HepG2 (cell line): ENCODE measurements around the gene ZBTB7C. TPM values are rescaled to one million over a fixed set of nuclear protein-coding genes. Genes with fewer than 3 reads are reported as not detected.

ENCODE experiments used
- ARNT ChIP-seq: fragments of 450-650 bp; IDR thresholded peaks from 2 replicates; pipeline ENCODE4 v1.6.1; 2017
- ATAD3A ChIP-seq: sonication (generic); formaldehyde crosslinking; IDR thresholded peaks from 2 replicates; pipeline ENCODE4 v1.4.0; 2020; ENCODE audit warnings: missing genetic modification reagents
- ATF7-NPFF ChIP-seq: sonication (generic); formaldehyde crosslinking; IDR thresholded peaks from 2 replicates; pipeline ENCODE4 v1.8.1; 2023; ENCODE audit warnings: mild to moderate bottlenecking, low read depth, missing genetic modification reagents, moderate library complexity
- EEA1 ChIP-seq: sonication (generic); formaldehyde crosslinking; IDR thresholded peaks from 2 replicates; pipeline ENCODE4 v1.5.1; 2020; ENCODE audit warnings: mild to moderate bottlenecking, missing genetic modification reagents, borderline replicate concordance
- GABPB1 ChIP-seq: IDR thresholded peaks from 2 replicates; pipeline ENCODE4 v1.6.1; 2016; ENCODE audit warnings: mild to moderate bottlenecking, missing genetic modification reagents, moderate library complexity, missing compliant biosample characterization
- ISX ChIP-seq: sonication (generic); formaldehyde crosslinking; conservative IDR thresholded peaks from 2 replicates; pipeline ENCODE4 v1.5.0; 2020; ENCODE audit warnings: missing genetic modification reagents
- KDM4B ChIP-seq: sonication (generic); formaldehyde crosslinking; IDR thresholded peaks from 2 replicates; pipeline ENCODE4 v1.4.0; 2020; ENCODE audit warnings: missing genetic modification reagents
- KLF15 ChIP-seq: sonication (generic); formaldehyde crosslinking; IDR thresholded peaks from 2 replicates; pipeline ENCODE4 v1.8.1; 2023; ENCODE audit warnings: borderline replicate concordance, mild to moderate bottlenecking, inconsistent platforms, missing genetic modification reagents, mixed read lengths
- MTA1 ChIP-seq: sonication (generic); formaldehyde crosslinking; IDR thresholded peaks from 2 replicates; pipeline ENCODE4 v1.4.0; 2020; ENCODE audit warnings: missing genetic modification reagents, mild to moderate bottlenecking, borderline replicate concordance
- NR2C2 ChIP-seq: sonication (generic); formaldehyde crosslinking; IDR thresholded peaks from 2 replicates; pipeline ENCODE4 v1.4.0; 2020; ENCODE audit warnings: missing genetic modification reagents, mild to moderate bottlenecking, moderate library complexity, borderline replicate concordance
- PCBP2 ChIP-seq: fragments of 200-400 bp; formaldehyde crosslinking; optimal IDR thresholded peaks from 2 replicates; pipeline ENCODE3; 2018; ENCODE audit warnings: low read length, low read depth; ENCODE audit not compliant: poor library complexity, severe bottlenecking
- SETDB1 ChIP-seq: sonication (generic); formaldehyde crosslinking; IDR thresholded peaks from 2 replicates; pipeline ENCODE4 v1.5.1; 2020; ENCODE audit warnings: missing genetic modification reagents, mild to moderate bottlenecking, borderline replicate concordance
- SMAD9 ChIP-seq: sonication (generic); formaldehyde crosslinking; IDR thresholded peaks from 2 replicates; pipeline ENCODE4 v1.5.1; 2020; ENCODE audit warnings: mild to moderate bottlenecking, missing genetic modification reagents
- SMC3 ChIP-seq: IDR thresholded peaks from 2 replicates; pipeline ENCODE4 v1.6.1; 2011; ENCODE audit warnings: low read length, improper control_type of control experiment
- TCF7 ChIP-seq: sonication (generic); IDR thresholded peaks from 2 replicates; pipeline ENCODE4 v1.6.1; 2016; ENCODE audit warnings: antibody characterized with exemption, low read depth
- TP53 ChIP-seq: sonication (generic); formaldehyde crosslinking; conservative IDR thresholded peaks from 2 replicates; pipeline ENCODE4 v1.4.0; 2020; ENCODE audit warnings: missing genetic modification reagents
- XRCC5 ChIP-seq: fragments of 200-400 bp; formaldehyde crosslinking; optimal IDR thresholded peaks from 2 replicates; pipeline ENCODE3; 2017; ENCODE audit warnings: mild to moderate bottlenecking, low read length
- ZBTB1 ChIP-seq: sonication (generic); formaldehyde crosslinking; IDR thresholded peaks from 2 replicates; pipeline ENCODE4 v1.4.0; 2020; ENCODE audit warnings: missing genetic modification reagents, borderline replicate concordance
- ZMYM4 ChIP-seq: sonication (generic); formaldehyde crosslinking; IDR thresholded peaks from 2 replicates; pipeline ENCODE4 v1.8.1; 2023; ENCODE audit warnings: mild to moderate bottlenecking, missing genetic modification reagents
- ZNF383 ChIP-seq: sonication (generic); formaldehyde crosslinking; IDR thresholded peaks from 2 replicates; pipeline ENCODE4 v1.4.0; 2020; ENCODE audit warnings: missing genetic modification reagents, mild to moderate bottlenecking, borderline replicate concordance
- ZNF678 ChIP-seq: sonication (generic); formaldehyde crosslinking; IDR thresholded peaks from 2 replicates; pipeline ENCODE4 v1.4.0; 2020; ENCODE audit warnings: mild to moderate bottlenecking, missing genetic modification reagents
- ZNF768 ChIP-seq: sonication (generic); formaldehyde crosslinking; IDR thresholded peaks from 2 replicates; pipeline ENCODE4 v1.4.0; 2020; ENCODE audit warnings: missing genetic modification reagents
- ZNF788 ChIP-seq: sonication (generic); formaldehyde crosslinking; IDR thresholded peaks from 2 replicates; pipeline ENCODE4 v1.5.0; 2020; ENCODE audit warnings: mild to moderate bottlenecking, missing genetic modification reagents, borderline replicate concordance
- ZSCAN29 ChIP-seq: sonication (generic); formaldehyde crosslinking; conservative IDR thresholded peaks from 2 replicates; pipeline ENCODE4 v1.4.0; 2020; ENCODE audit warnings: mild to moderate bottlenecking, missing genetic modification reagents
- polyA plus RNA-seq, 8 experiments: library from polyadenylated mRNA; depleted of rRNA in 3 of 8; stranded (reverse) in 7 of 8; unstranded in 1 of 8; fragments of >200 nt; fragmentation: Illumina TruSeq in 4 of 8; extraction: Trizol in 4 of 8; gene quantifications; 2 replicates each; pipeline versions ENCODE4 v1.2.1 to v1.2.3, GENCODE V29; 2011 to 2016; ENCODE audit warnings: low read depth in 4 of 8, missing spikeins in 1 of 8, mixed read lengths in 1 of 8; ENCODE audit not compliant: insufficient read depth in 1 of 8
- total RNA-seq, 5 experiments: library from RNA; depleted of rRNA; stranded (reverse); fragments of >200 nt; fragmentation: Illumina TruSeq; extraction: Trizol; gene quantifications; 2 replicates each; pipeline ENCODE4 v1.2.3, GENCODE V29; 2016; ENCODE audit warnings: low read depth in 1 of 5
- TF ChIP-seq, protein P1 (sequence below): sonication (generic); formaldehyde crosslinking; IDR thresholded peaks from 2 replicates; pipeline ENCODE4 v1.5.1; 2020; ENCODE audit warnings: mild to moderate bottlenecking, missing genetic modification reagents, moderate library complexity
- TF ChIP-seq, protein P2 (sequence below): sonication (generic); IDR thresholded peaks from 2 replicates; pipeline ENCODE4 v1.6.1; 2016; ENCODE audit warnings: low read depth, borderline replicate concordance

Gene ZBTB7C
- total and polyA plus RNA-seq, 2 of the 13 experiments (the other 11 are each of a cell fraction or from before 2014, with no cell fraction given) = 0.01 to 0.04 TPM

GRCh38 chr18:48007955-48008701 is 401.1 kb downstream of the ZBTB7C start (continued):
- TF ChIP-seq, protein P1, sequence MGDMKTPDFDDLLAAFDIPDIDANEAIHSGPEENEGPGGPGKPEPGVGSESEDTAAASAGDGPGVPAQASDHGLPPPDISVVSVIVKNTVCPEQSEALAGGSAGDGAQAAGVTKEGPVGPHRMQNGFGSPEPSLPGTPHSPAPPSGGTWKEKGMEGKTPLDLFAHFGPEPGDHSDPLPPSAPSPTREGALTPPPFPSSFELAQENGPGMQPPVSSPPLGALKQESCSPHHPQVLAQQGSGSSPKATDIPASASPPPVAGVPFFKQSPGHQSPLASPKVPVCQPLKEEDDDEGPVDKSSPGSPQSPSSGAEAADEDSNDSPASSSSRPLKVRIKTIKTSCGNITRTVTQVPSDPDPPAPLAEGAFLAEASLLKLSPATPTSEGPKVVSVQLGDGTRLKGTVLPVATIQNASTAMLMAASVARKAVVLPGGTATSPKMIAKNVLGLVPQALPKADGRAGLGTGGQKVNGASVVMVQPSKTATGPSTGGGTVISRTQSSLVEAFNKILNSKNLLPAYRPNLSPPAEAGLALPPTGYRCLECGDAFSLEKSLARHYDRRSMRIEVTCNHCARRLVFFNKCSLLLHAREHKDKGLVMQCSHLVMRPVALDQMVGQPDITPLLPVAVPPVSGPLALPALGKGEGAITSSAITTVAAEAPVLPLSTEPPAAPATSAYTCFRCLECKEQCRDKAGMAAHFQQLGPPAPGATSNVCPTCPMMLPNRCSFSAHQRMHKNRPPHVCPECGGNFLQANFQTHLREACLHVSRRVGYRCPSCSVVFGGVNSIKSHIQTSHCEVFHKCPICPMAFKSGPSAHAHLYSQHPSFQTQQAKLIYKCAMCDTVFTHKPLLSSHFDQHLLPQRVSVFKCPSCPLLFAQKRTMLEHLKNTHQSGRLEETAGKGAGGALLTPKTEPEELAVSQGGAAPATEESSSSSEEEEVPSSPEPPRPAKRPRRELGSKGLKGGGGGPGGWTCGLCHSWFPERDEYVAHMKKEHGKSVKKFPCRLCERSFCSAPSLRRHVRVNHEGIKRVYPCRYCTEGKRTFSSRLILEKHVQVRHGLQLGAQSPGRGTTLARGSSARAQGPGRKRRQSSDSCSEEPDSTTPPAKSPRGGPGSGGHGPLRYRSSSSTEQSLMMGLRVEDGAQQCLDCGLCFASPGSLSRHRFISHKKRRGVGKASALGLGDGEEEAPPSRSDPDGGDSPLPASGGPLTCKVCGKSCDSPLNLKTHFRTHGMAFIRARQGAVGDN = peak; percentile 42; the same call in 1 of the 2 replicates
- TF ChIP-seq KLF15 (CRISPR knock-in tag) = no peak
- no peak for TF ChIP-seq ZNF383
- TF ChIP-seq SETDB1 = no peak
- peak; percentile 4; the same call in 1 of the 2 replicates for TF ChIP-seq TCF7
- 0 out of 2 replicates have a peak, but pooled peaks have one; percentile 9 for TF ChIP-seq ZMYM4 (CRISPR knock-in tag)
- TF ChIP-seq SMAD9 (CRISPR knock-in tag) = no peak
- TF ChIP-seq ZNF678 = no peak
- no peak for TF ChIP-seq ARNT
- TF ChIP-seq EEA1 (CRISPR knock-in tag) = no peak
- no peak for TF ChIP-seq PCBP2
- TF ChIP-seq ZBTB1 (CRISPR knock-in tag) = no peak
- peak; percentile 99 for TF ChIP-seq ZSCAN29
- no peak for TF ChIP-seq MTA1 (CRISPR knock-in tag)
- 0 out of 2 replicates have a peak, but pooled peaks have one; percentile 8 for TF ChIP-seq ZNF788
- no peak for TF ChIP-seq SMC3
- TF ChIP-seq GABPB1 = peak; percentile 23; the same call in 1 of the 2 replicates
- peak; percentile 33 for TF ChIP-seq XRCC5
- no peak for TF ChIP-seq KDM4B (CRISPR knock-in tag)
- TF ChIP-seq ATAD3A (CRISPR knock-in tag) = no peak
- no peak for TF ChIP-seq ZNF768
- TF ChIP-seq TP53 (CRISPR knock-in tag) = no peak
- TF ChIP-seq, protein P2, sequence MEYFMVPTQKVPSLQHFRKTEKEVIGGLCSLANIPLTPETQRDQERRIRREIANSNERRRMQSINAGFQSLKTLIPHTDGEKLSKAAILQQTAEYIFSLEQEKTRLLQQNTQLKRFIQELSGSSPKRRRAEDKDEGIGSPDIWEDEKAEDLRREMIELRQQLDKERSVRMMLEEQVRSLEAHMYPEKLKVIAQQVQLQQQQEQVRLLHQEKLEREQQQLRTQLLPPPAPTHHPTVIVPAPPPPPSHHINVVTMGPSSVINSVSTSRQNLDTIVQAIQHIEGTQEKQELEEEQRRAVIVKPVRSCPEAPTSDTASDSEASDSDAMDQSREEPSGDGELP = peak; percentile 8; the same call in 1 of the 2 replicates
- no peak for TF ChIP-seq ISX (CRISPR knock-in tag)
- no peak for TF ChIP-seq ATF7-NPFF (CRISPR knock-in tag)
- no peak for TF ChIP-seq NR2C2 (CRISPR knock-in tag)
